ENCODE data around the gene INHA.

The INHA gene

GRCh38 chr2:219611866-219612576, 39.9 kb downstream of the INHA start:
- no peak for DNase-seq (ENCODE audit: low read depth)

GRCh38 chr2:219612577-219613286, 40.6 kb downstream of the INHA start:
- DNase-seq (ENCODE audit: low read depth) = no peak

- DNase-seq (ENCODE audit: low read depth) = no peak
These were observed 41.5 kb downstream of the INHA start for GRCh38 chr2:219613461-219614070.

- no peak for DNase-seq (ENCODE audit: low read depth)
These were observed 42.2 kb downstream of the INHA start for GRCh38 chr2:219614076-219614860.

- DNase-seq (ENCODE audit: low read depth) = no peak
These were observed 42.9 kb downstream of the INHA start for GRCh38 chr2:219615036-219615435.

- DNase-seq (ENCODE audit: low read depth) = no peak
These were observed 43.8 kb downstream of the INHA start for GRCh38 chr2:219615894-219616293.

- no peak for DNase-seq (ENCODE audit: low read depth)
These were observed 44.4 kb downstream of the INHA start for GRCh38 chr2:219616550-219616949.

GRCh38 chr2:219618733-219619122, 46.6 kb downstream of the INHA start:
- no peak for DNase-seq (ENCODE audit: low read depth)

- DNase-seq (ENCODE audit: low read depth) = no peak
These were observed 47.1 kb downstream of the INHA start for GRCh38 chr2:219619235-219619634.

- DNase-seq (ENCODE audit: low read depth) = no peak
These were observed 48.4 kb downstream of the INHA start for GRCh38 chr2:219620546-219620945.

GRCh38 chr2:219621935-219622334, 49.8 kb downstream of the INHA start:
- no peak for DNase-seq (ENCODE audit: low read depth)

GRCh38 chr2:219622472-219622871, 50.4 kb downstream of the INHA start:
- DNase-seq (ENCODE audit: low read depth) = no peak

GRCh38 chr2:219624565-219624964, 52.5 kb downstream of the INHA start:
- no peak for DNase-seq (ENCODE audit: low read depth)

- no peak for DNase-seq (ENCODE audit: low read depth)
These were observed 53.1 kb downstream of the INHA start for GRCh38 chr2:219625179-219625578.

Measured in HS-5 (cell line).